IMR-90 (cell line): ENCODE results near the gene C1orf56. TPM values are rescaled to one million over a fixed set of nuclear protein-coding genes. Genes with fewer than 3 reads are reported as not detected.

ENCODE experiments used
- ATAC-seq: fragments of 200-7000 bp; cut with Tn5 transposase; 2 replicates; pipeline ENCODE4 v1.9.1; 2020; ENCODE audit warnings: low read depth, mild to moderate bottlenecking, moderate library complexity
- BruUV-seq: library from RNA; stranded (reverse); fragments of 400-500 nt; replicated peaks from 2 replicates; lab custom pipeline; 2021; lab: Mats Ljungman, UMichigan
- CTCF ChIA-PET: fragments of 300-600 bp; formaldehyde crosslinking; extraction: SDS; loops from one replicate; lab custom pipeline; 2021; ENCODE audit warnings: antibody characterized with exemption; lab: Yijun Ruan, JAX
- POLR2A ChIA-PET: fragments of 300-600 bp; sonication (Branson Sonifier 250); formaldehyde crosslinking; loops from one replicate; lab custom pipeline; 2022; ENCODE audit warnings: antibody characterized with exemption; ENCODE audit not compliant: unreplicated experiment; lab: Charles Lee
- DNase-seq: peaks from one replicate; pipeline ENCODE4 v3.0.0; 2013
- H2AFZ ChIP-seq: replicated peaks from 2 replicates; pipeline ENCODE3; 2013; ENCODE audit warnings: low read length, mild to moderate bottlenecking; ENCODE audit not compliant: poor library complexity
- H2AK5ac ChIP-seq: 2 replicates; pipeline ENCODE4 v1.6.1; 2013; ENCODE audit warnings: low read depth, low read length, inconsistent platforms
- H2AK9ac ChIP-seq: replicated peaks from 2 replicates; pipeline ENCODE3; 2013; ENCODE audit warnings: mild to moderate bottlenecking, low read depth, low read length, moderate library complexity; ENCODE audit not compliant: poor library complexity
- H2BK120ac ChIP-seq: 2 replicates; pipeline ENCODE4 v1.6.1; 2013; ENCODE audit warnings: low read depth, low read length, inconsistent platforms
- H2BK15ac ChIP-seq: 3 replicates; pipeline ENCODE4 v1.6.1; 2013; ENCODE audit warnings: low read depth, low read length, inconsistent platforms
- H2BK20ac ChIP-seq: 2 replicates; pipeline ENCODE4 v1.6.1; 2013; ENCODE audit warnings: low read depth, mild to moderate bottlenecking, inconsistent platforms, low read length, moderate library complexity
- H2BK5ac ChIP-seq: 2 replicates; pipeline ENCODE4 v1.6.1; 2013; ENCODE audit warnings: mild to moderate bottlenecking, low read depth, low read length, inconsistent platforms; ENCODE audit not compliant: poor library complexity, severe bottlenecking
- H3K14ac ChIP-seq: replicated peaks from 2 replicates; pipeline ENCODE4 v1.6.1; 2013; ENCODE audit warnings: low read depth, low read length, inconsistent platforms
- H3K18ac ChIP-seq: 2 replicates; pipeline ENCODE4 v1.6.1; 2013; ENCODE audit warnings: low read depth, low read length, control low read depth
- H3K23ac ChIP-seq: 2 replicates; pipeline ENCODE4 v1.6.1; 2013; ENCODE audit warnings: low read depth, low read length, inconsistent platforms
- H3K27ac ChIP-seq: 2 replicates; pipeline ENCODE4 v1.5.1; 2013; ENCODE audit warnings: mild to moderate bottlenecking, control low read depth, low read length; ENCODE audit not compliant: insufficient read depth
- H3K27me3 ChIP-seq: 2 replicates; pipeline ENCODE4 v1.6.1; 2013; ENCODE audit warnings: low read length; ENCODE audit not compliant: control insufficient read depth, insufficient read depth
- H3K36me3 ChIP-seq: 2 replicates; pipeline ENCODE4 v1.6.1; 2013; ENCODE audit warnings: low read length, mixed read lengths; ENCODE audit not compliant: control insufficient read depth, insufficient read depth
- H3K4ac ChIP-seq: 2 replicates; pipeline ENCODE4 v1.6.1; 2013; ENCODE audit warnings: low read depth, low read length, inconsistent platforms
- H3K4me1 ChIP-seq: 2 replicates; pipeline ENCODE4 v1.6.1; 2013; ENCODE audit warnings: low read length, mixed read lengths; ENCODE audit not compliant: control insufficient read depth, insufficient read depth
- H3K4me2 ChIP-seq: 2 replicates; pipeline ENCODE4 v1.6.1; 2013; ENCODE audit warnings: low read depth, mild to moderate bottlenecking, control low read depth, low read length, moderate library complexity
- H3K4me3 ChIP-seq: 2 replicates; pipeline ENCODE4 v1.5.1; 2013; ENCODE audit warnings: low read depth, mild to moderate bottlenecking, control low read depth, low read length, moderate library complexity; ENCODE audit not compliant: insufficient read depth
- H3K56ac ChIP-seq: 2 replicates; pipeline ENCODE4 v1.6.1; 2013; ENCODE audit warnings: low read length, inconsistent platforms; ENCODE audit not compliant: insufficient read depth; ENCODE audit errors: extremely low read depth
- H3K79me1 ChIP-seq, 2 experiments: 2 replicates each; pipeline ENCODE4 v1.6.1; 2013; ENCODE audit warnings: low read length in 2 of 2, inconsistent platforms in 1 of 2, low read depth in 1 of 2
- H3K9ac ChIP-seq: 2 replicates; pipeline ENCODE4 v1.6.1; 2013; ENCODE audit warnings: low read depth, low read length, control low read depth
- H3K9me1 ChIP-seq: 2 replicates; pipeline ENCODE4 v1.6.1; 2013; ENCODE audit warnings: low read length, inconsistent platforms; ENCODE audit not compliant: insufficient read depth
- H3K9me3 ChIP-seq: 2 replicates; pipeline ENCODE4 v1.6.1; 2013; ENCODE audit warnings: low read length; ENCODE audit not compliant: control insufficient read depth, insufficient read depth
- H4K20me1 ChIP-seq: 2 replicates; pipeline ENCODE4 v1.6.1; 2013; ENCODE audit warnings: low read length, inconsistent platforms; ENCODE audit not compliant: insufficient read depth
- H4K5ac ChIP-seq: 2 replicates; pipeline ENCODE4 v1.6.1; 2013; ENCODE audit warnings: mild to moderate bottlenecking, low read depth, low read length, control low read depth
- H4K8ac ChIP-seq, 2 experiments: 2 replicates each; pipeline ENCODE4 v1.6.1; 2013; ENCODE audit warnings: low read depth in 2 of 2, low read length in 2 of 2, control low read depth in 1 of 2, inconsistent platforms in 1 of 2
- H4K91ac ChIP-seq: 2 replicates; pipeline ENCODE4 v1.6.1; 2013; ENCODE audit warnings: low read depth, low read length, inconsistent platforms; ENCODE audit not compliant: insufficient read depth
- CHD1 ChIP-seq: IDR thresholded peaks from 2 replicates; pipeline ENCODE4 v1.6.1; 2012; ENCODE audit warnings: low read depth, low read length, improper control_type of control experiment
- FOS ChIP-seq: fragments of 150-350 bp; IDR thresholded peaks from 2 replicates; pipeline ENCODE4 v1.6.1; 2016; ENCODE audit warnings: low read depth, low read length
- USF2 ChIP-seq: fragments of 150-350 bp; IDR thresholded peaks from 2 replicates; pipeline ENCODE4 v1.6.1; 2017; ENCODE audit warnings: mild to moderate bottlenecking, antibody characterized with exemption, low read length, low read depth
- WGBS, 2 experiments: methylation state at CpG; one replicate each; pipeline versions ENCODE4 v1.1.5 to v1.1.7; 2013; ENCODE audit warnings: missing lambda C conversion rate in 2 of 2; ENCODE audit not compliant: insufficient read length in 1 of 2; ENCODE audit errors: extremely low coverage in 2 of 2; 5-methylcytosine and 5-hydroxymethylcytosine counted together
- dilution Hi-C: fragments of 300-500 bp; cut with HindIII; formaldehyde crosslinking; loops from one replicate; pipeline ENCODE4 v1.14.3; 2018; ENCODE audit warnings: low sequenced_read_pairs; ENCODE audit not compliant: unreplicated experiment
- in situ Hi-C: fragments of 300-500 bp; cut with MboI; formaldehyde crosslinking; loops from 3 replicates; pipeline ENCODE4 v1.14.3; 2019; ENCODE audit warnings: low sequenced_read_pairs, inconsistent platforms, mixed read lengths
- intact Hi-C: fragments of 100-400 bp; cut with micrococcal nuclease; formaldehyde crosslinking; loops from 2 replicates; pipeline ENCODE4 v1.10.0; 2022
- polyA plus RNA-seq, 3 experiments: library from polyadenylated mRNA; depleted of rRNA; stranded (reverse); fragments of >200 nt; gene quantifications; 2 replicates each; pipeline ENCODE4 v1.2.3, GENCODE V29; 2012; ENCODE audit warnings: low replicate concordance in 1 of 3
- total RNA-seq: library from RNA; depleted of rRNA; stranded (reverse); fragments of >200 nt; gene quantifications from 2 replicates; pipeline ENCODE4 v1.2.3, GENCODE V29; 2012

Gene C1orf56
- total and polyA plus RNA-seq, 2 of the 4 experiments (the other 2 are of a cell fraction): 0.54 to 1.2 TPM

GRCh38 chr1:151005729-151006319 is 41.7 kb upstream of the C1orf56 start:
- Histone ChIP-seq H3K9ac (peak overlapping the region; percentile 88), H2BK120ac (peak overlapping the region; percentile 82; the same call in 1 of the 2 replicates), H4K5ac (peak overlapping the region; percentile 70; the same call in 1 of the 2 replicates), H3K9me3 (no peaks in the 10 kb centered on the region), H3K9me1 (peaks cover 11% of the 10 kb centered on the region), H3K27me3 (no peaks in the 10 kb centered on the region), H3K4me1 (peaks cover 8% of the 10 kb centered on the region), H3K79me1 (peaks cover 11 to 40% of the 10 kb centered on the region in 2 experiments), H2AFZ (peak overlapping the region; percentile 93), H3K4ac (peak overlapping the region; percentile 82), H2BK5ac (peak overlapping the region; percentile 75), H3K4me3 (peak overlapping the region; percentile 47), H3K56ac (no peak overlapping the region), H3K27ac (peak overlapping the region; percentile 80), H3K14ac (peak overlapping the region; percentile 87), H4K20me1 (no peaks in the 10 kb centered on the region), H3K23ac (peak overlapping the region; percentile 83; the same call in 1 of the 2 replicates), H2AK5ac (peak overlapping the region; percentile 37; the same call in 1 of the 2 replicates), H4K8ac (peak overlapping the region; percentile 57 to 81), H2BK15ac (no peak overlapping the region; the same call in 1 of the 3 replicates), H3K4me2 (peak overlapping the region; percentile 79), H4K91ac (peak overlapping the region; percentile 76), H3K18ac (peak overlapping the region; percentile 62), H2BK20ac (no peak overlapping the region), H2AK9ac (peak overlapping the region; percentile 82), H3K36me3 (peaks cover 9% of the 10 kb centered on the region; the same call in 1 of the 2 replicates)
- dilution Hi-C loops (no loop called here), intact Hi-C loops (loop anchor here (5.0 to 10.0 kb wide), 2 partner anchors 56 to 441 kb away; partner anchors contain the start of gene MLLT11), in situ Hi-C loops (no loop called here)
- DNase-seq (no peak), ATAC-seq (no peak)
- no TSS peak for BruUV-seq
- ChIA-PET POLR2A (interaction anchor here (1.0 kb wide), 1 partner anchor 42 kb away, joined by 4 read pairs; the partner anchor contains the start of gene C1orf56), CTCF (interaction anchor here (0.5 to 2.3 kb wide), 7 partner anchors 9 to 628 kb away, joined by 3 to 24 read pairs (median 6); partner anchors contain the start of gene ANXA9)
- WGBS, 2 experiments: no CpG with 5 or more reads among the region's 4 CpGs
- no peak for TF ChIP-seq USF2
- no peak for TF ChIP-seq CHD1
- TF ChIP-seq FOS: no peak
